HepG2 (cell line): ENCODE data around the gene COX4I2. TPM values are rescaled to one million over a fixed set of nuclear protein-coding genes. Genes with fewer than 3 reads are reported as not detected.

Source experiments
- CBFB ChIP-seq: sonication (generic); formaldehyde crosslinking; IDR thresholded peaks from 2 replicates; pipeline ENCODE4 v1.4.0; 2020; ENCODE audit warnings: missing genetic modification reagents
- CREB1 ChIP-seq, 2 experiments: fragments of 450-650 bp in 1 of 2; IDR thresholded peaks; 2 replicates each; pipeline ENCODE4 v1.6.1; 2016 to 2017; ENCODE audit warnings: control low read depth in 1 of 2, mild to moderate bottlenecking in 1 of 2, missing compliant biosample characterization in 1 of 2, missing genetic modification characterization in 1 of 2
- FOXA1 ChIP-seq, 2 experiments: fragments of 450-650 bp in 1 of 2; sonication (generic) in 1 of 2; formaldehyde crosslinking in 1 of 2; IDR thresholded peaks; 2 replicates each; pipeline versions ENCODE4 v1.4.0 to v1.6.1; 2016 to 2020; ENCODE audit warnings: missing genetic modification reagents in 1 of 2
- HNRNPK ChIP-seq: fragments of 200-400 bp; formaldehyde crosslinking; IDR thresholded peaks from 2 replicates; pipeline ENCODE4 v1.6.1; 2018; ENCODE audit warnings: low read length, low read depth, moderate library complexity, mild to moderate bottlenecking; ENCODE audit not compliant: poor library complexity, severe bottlenecking
- HOXA9 ChIP-seq: sonication (generic); formaldehyde crosslinking; IDR thresholded peaks from 2 replicates; pipeline ENCODE4 v1.8.1; 2022; ENCODE audit warnings: missing genetic modification reagents, mild to moderate bottlenecking, moderate library complexity, borderline replicate concordance
- JDP2 ChIP-seq: sonication (generic); formaldehyde crosslinking; IDR thresholded peaks from 2 replicates; pipeline ENCODE4 v1.8.1; 2022; ENCODE audit warnings: missing genetic modification reagents, borderline replicate concordance
- JUN ChIP-seq: sonication (generic); formaldehyde crosslinking; IDR thresholded peaks from 2 replicates; pipeline ENCODE4 v1.4.0; 2020; ENCODE audit warnings: mild to moderate bottlenecking, missing genetic modification reagents
- KDM1A ChIP-seq: IDR thresholded peaks from 2 replicates; pipeline ENCODE4 v1.6.1; 2016; ENCODE audit warnings: missing compliant biosample characterization
- MAFG ChIP-seq: sonication (generic); formaldehyde crosslinking; IDR thresholded peaks from 2 replicates; pipeline ENCODE4 v1.5.1; 2020; ENCODE audit warnings: mild to moderate bottlenecking, missing genetic modification reagents
- PLRG1 ChIP-seq: fragments of 450-650 bp; conservative IDR thresholded peaks from 2 replicates; pipeline ENCODE4 v1.6.1; 2016
- PPARG ChIP-seq: conservative IDR thresholded peaks from 2 replicates; pipeline ENCODE4 v1.6.1; 2016; ENCODE audit warnings: missing biosample characterization, missing genetic modification reagents
- RBM39 ChIP-seq: fragments of 200-400 bp; formaldehyde crosslinking; IDR thresholded peaks from one replicate; pipeline ENCODE4 v1.6.1; 2018; ENCODE audit warnings: antibody characterized with exemption, mild to moderate bottlenecking, low read depth, low read length; ENCODE audit not compliant: poor library complexity, severe bottlenecking
- SCMH1 ChIP-seq: sonication (generic); formaldehyde crosslinking; IDR thresholded peaks from 2 replicates; pipeline ENCODE4 v1.9.0; 2021; ENCODE audit warnings: missing genetic modification reagents, mild to moderate bottlenecking, borderline replicate concordance
- SIN3B ChIP-seq: fragments of 150-350 bp; IDR thresholded peaks from 2 replicates; pipeline ENCODE4 v1.6.1; 2014; ENCODE audit warnings: low read length
- SNAI1 ChIP-seq: sonication (generic); formaldehyde crosslinking; IDR thresholded peaks from 2 replicates; pipeline ENCODE4 v1.5.0; 2020; ENCODE audit warnings: mild to moderate bottlenecking, missing genetic modification reagents, borderline replicate concordance
- SSRP1 ChIP-seq: IDR thresholded peaks from 2 replicates; pipeline ENCODE4 v1.6.1; 2016; ENCODE audit warnings: control low read depth
- TCF7 ChIP-seq: sonication (generic); IDR thresholded peaks from 2 replicates; pipeline ENCODE4 v1.6.1; 2016; ENCODE audit warnings: antibody characterized with exemption, low read depth
- TEAD2 ChIP-seq: sonication (generic); formaldehyde crosslinking; IDR thresholded peaks from 2 replicates; pipeline ENCODE4 v1.9.0; 2021; ENCODE audit warnings: missing genetic modification reagents
- THYN1 ChIP-seq: sonication (generic); formaldehyde crosslinking; IDR thresholded peaks from 2 replicates; pipeline ENCODE4 v1.8.1; 2023; ENCODE audit warnings: low read depth, mild to moderate bottlenecking, moderate library complexity, missing genetic modification reagents, borderline replicate concordance
- TOE1 ChIP-seq: sonication (generic); formaldehyde crosslinking; IDR thresholded peaks from 2 replicates; pipeline ENCODE4 v1.4.0; 2020; ENCODE audit warnings: mild to moderate bottlenecking, missing genetic modification reagents
- ZFP82 ChIP-seq: sonication (generic); formaldehyde crosslinking; IDR thresholded peaks from 2 replicates; pipeline ENCODE4 v1.5.1; 2020; ENCODE audit warnings: mild to moderate bottlenecking, missing genetic modification reagents, borderline replicate concordance
- ZIK1 ChIP-seq: sonication (generic); formaldehyde crosslinking; IDR thresholded peaks from 2 replicates; pipeline ENCODE4 v1.5.0; 2020; ENCODE audit warnings: mild to moderate bottlenecking, low read depth, missing genetic modification reagents, borderline replicate concordance
- ZNF138 ChIP-seq: sonication (generic); formaldehyde crosslinking; IDR thresholded peaks from 2 replicates; pipeline ENCODE4 v1.5.0; 2020; ENCODE audit warnings: mild to moderate bottlenecking, low read depth, missing genetic modification reagents
- ZNF383 ChIP-seq: sonication (generic); formaldehyde crosslinking; IDR thresholded peaks from 2 replicates; pipeline ENCODE4 v1.4.0; 2020; ENCODE audit warnings: missing genetic modification reagents, mild to moderate bottlenecking, borderline replicate concordance
- ZNF614 ChIP-seq: IDR thresholded peaks from 2 replicates; pipeline ENCODE4 v1.6.1; 2018; ENCODE audit warnings: missing biosample characterization, missing genetic modification reagents, inconsistent platforms, borderline replicate concordance
- ZNF782 ChIP-seq: sonication (generic); formaldehyde crosslinking; IDR thresholded peaks from 2 replicates; pipeline ENCODE4 v1.4.0; 2020; ENCODE audit warnings: missing genetic modification reagents, mild to moderate bottlenecking, borderline replicate concordance
- ZNF790 ChIP-seq: sonication (generic); formaldehyde crosslinking; IDR thresholded peaks from 2 replicates; pipeline ENCODE4 v1.8.0; 2022; ENCODE audit warnings: missing genetic modification reagents, mild to moderate bottlenecking, borderline replicate concordance
- ZNF83 ChIP-seq: sonication (generic); formaldehyde crosslinking; IDR thresholded peaks from 2 replicates; pipeline ENCODE4 v1.4.0; 2020; ENCODE audit warnings: missing genetic modification reagents, mild to moderate bottlenecking, borderline replicate concordance
- ZSCAN12 ChIP-seq: sonication (generic); formaldehyde crosslinking; IDR thresholded peaks from 2 replicates; pipeline ENCODE4 v1.9.0; 2021; ENCODE audit warnings: mild to moderate bottlenecking, missing genetic modification reagents
- ZSCAN21 ChIP-seq: sonication (generic); formaldehyde crosslinking; IDR thresholded peaks from 2 replicates; pipeline ENCODE4 v1.8.0; 2022; ENCODE audit warnings: mild to moderate bottlenecking, missing genetic modification reagents, moderate library complexity, borderline replicate concordance
- polyA plus RNA-seq, 8 experiments: library from polyadenylated mRNA; depleted of rRNA in 3 of 8; stranded (reverse) in 7 of 8; unstranded in 1 of 8; fragments of >200 nt; fragmentation: Illumina TruSeq in 4 of 8; extraction: Trizol in 4 of 8; gene quantifications; 2 replicates each; pipeline versions ENCODE4 v1.2.1 to v1.2.3, GENCODE V29; 2011 to 2016; ENCODE audit warnings: low read depth in 4 of 8, missing spikeins in 1 of 8, mixed read lengths in 1 of 8; ENCODE audit not compliant: insufficient read depth in 1 of 8
- total RNA-seq, 5 experiments: library from RNA; depleted of rRNA; stranded (reverse); fragments of >200 nt; fragmentation: Illumina TruSeq; extraction: Trizol; gene quantifications; 2 replicates each; pipeline ENCODE4 v1.2.3, GENCODE V29; 2016; ENCODE audit warnings: low read depth in 1 of 5
- TF ChIP-seq, protein P1 (sequence below): sonication (generic); formaldehyde crosslinking; IDR thresholded peaks from 2 replicates; pipeline ENCODE4 v1.5.0; 2020; ENCODE audit warnings: missing genetic modification reagents, mild to moderate bottlenecking, borderline replicate concordance

COX4I2 gene
- total and polyA plus RNA-seq, 2 of the 13 experiments (the other 11 are each of a cell fraction or from before 2014, with no cell fraction given), result 1.1 TPM; not detected in 1

DNA sequence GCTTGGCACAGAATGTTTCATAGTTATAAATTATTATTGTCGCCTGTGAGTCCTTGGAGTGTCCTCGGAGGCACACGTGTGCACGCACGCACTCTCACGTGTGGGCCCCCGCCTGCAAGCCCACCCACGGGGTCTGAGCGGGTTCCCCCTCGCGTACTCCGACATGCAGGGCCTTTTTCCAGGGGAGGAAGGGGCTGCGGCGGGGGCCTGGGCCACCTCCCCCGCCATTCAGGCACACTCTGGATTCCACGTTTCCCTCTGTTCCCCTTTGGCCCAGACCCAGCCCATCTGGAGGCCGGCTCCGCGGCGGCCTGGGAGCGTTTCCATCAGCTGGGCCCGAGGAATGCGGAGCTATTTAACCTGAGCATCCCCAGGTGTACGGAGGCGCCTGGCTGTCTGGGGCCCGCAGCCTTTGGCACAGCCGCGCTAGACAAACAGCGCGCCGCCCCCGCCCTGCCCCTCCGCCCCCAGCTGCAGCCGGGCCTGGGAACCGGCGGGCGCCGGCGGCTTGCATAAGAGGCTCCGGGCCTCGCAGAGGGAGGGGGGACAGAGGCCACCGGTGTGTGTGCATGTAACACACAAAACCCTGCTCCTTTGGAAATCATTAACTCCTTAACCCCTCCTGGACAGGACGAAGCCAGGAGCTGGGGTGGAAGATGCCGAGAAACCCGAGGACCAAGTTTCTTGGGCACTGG lies 29.3 kb upstream of the COX4I2 start (continued):
- TF ChIP-seq PLRG1, result no peak
- peak; percentile 91 for TF ChIP-seq KDM1A
- TF ChIP-seq PPARG (CRISPR knock-in tag), result peak; percentile 100
- peak; percentile 96 for TF ChIP-seq ZNF138
- TF ChIP-seq JDP2 (CRISPR knock-in tag), result peak; percentile 99; the same call in 1 of the 2 replicates
- TF ChIP-seq RBM39, result peak; percentile 99
- TF ChIP-seq ZSCAN21 (CRISPR knock-in tag), result peak; percentile 98
- no peak for TF ChIP-seq THYN1 (CRISPR knock-in tag)
- peak; percentile 43 for TF ChIP-seq ZIK1 (CRISPR knock-in tag)
- peak; percentile 98 for TF ChIP-seq ZNF790 (CRISPR knock-in tag)
- TF ChIP-seq CBFB (CRISPR knock-in tag), result peak; percentile 99
- TF ChIP-seq ZNF383, result peak; percentile 100
- TF ChIP-seq HOXA9 (CRISPR knock-in tag), result peak; percentile 95; the same call in 1 of the 2 replicates
- peak; percentile 95 for TF ChIP-seq ZNF782 (CRISPR knock-in tag)
- TF ChIP-seq ZFP82 (CRISPR knock-in tag), result peak; percentile 65; the same call in 1 of the 2 replicates
- peak; percentile 98 for TF ChIP-seq TCF7
- 0 out of 2 replicates have a peak, but pooled peaks have one; percentile 22 for TF ChIP-seq SIN3B
- TF ChIP-seq TEAD2 (CRISPR knock-in tag), result 0 out of 2 replicates have a peak, but pooled peaks have one; percentile 21
- TF ChIP-seq MAFG, result no peak
- no peak for TF ChIP-seq SCMH1 (CRISPR knock-in tag)
- peak; percentile 55; the same call in 1 of the 2 replicates for TF ChIP-seq SSRP1 (CRISPR knock-in tag)
- TF ChIP-seq ZNF83 (CRISPR knock-in tag), result 0 out of 2 replicates have a peak, but pooled peaks have one; percentile 38
- 0 out of 2 replicates have a peak, but pooled peaks have one; percentile 32 for TF ChIP-seq ZSCAN12 (CRISPR knock-in tag)
- TF ChIP-seq ZNF614 (CRISPR knock-in tag), result peak; percentile 99
- peak; percentile 78; the same call in 1 of the 2 replicates for TF ChIP-seq SNAI1
- TF ChIP-seq TOE1 (CRISPR knock-in tag), result peak; percentile 99
- TF ChIP-seq FOXA1 (IDR thresholded peaks at IDR 0.05), result peak; percentile 19; the same call in 1 of the 2 replicates
- peak; percentile 99 for TF ChIP-seq FOXA1 (CRISPR knock-in tag; IDR thresholded peaks at IDR 0.05)
- TF ChIP-seq HNRNPK, result peak; percentile 100
- TF ChIP-seq, protein P1, sequence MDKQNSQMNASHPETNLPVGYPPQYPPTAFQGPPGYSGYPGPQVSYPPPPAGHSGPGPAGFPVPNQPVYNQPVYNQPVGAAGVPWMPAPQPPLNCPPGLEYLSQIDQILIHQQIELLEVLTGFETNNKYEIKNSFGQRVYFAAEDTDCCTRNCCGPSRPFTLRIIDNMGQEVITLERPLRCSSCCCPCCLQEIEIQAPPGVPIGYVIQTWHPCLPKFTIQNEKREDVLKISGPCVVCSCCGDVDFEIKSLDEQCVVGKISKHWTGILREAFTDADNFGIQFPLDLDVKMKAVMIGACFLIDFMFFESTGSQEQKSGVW, result no peak
- peak; percentile 37; the same call in 1 of the 2 replicates for TF ChIP-seq CREB1 (IDR thresholded peaks at IDR 0.05)
- TF ChIP-seq CREB1 (CRISPR knock-in tag; IDR thresholded peaks at IDR 0.05), result peak; percentile 51; the same call in 1 of the 2 replicates
- TF ChIP-seq JUN, result peak; percentile 95
